Heart right ventricle (tissue), 16 donors: ENCODE measurements around the gene CDHR5. TPM values are rescaled to one million over a fixed set of nuclear protein-coding genes. Genes with fewer than 3 reads are reported as not detected.

Experiments
- ATAC-seq, 8 donors: fragments of 200-7000 bp; cut with Tn5 transposase; one replicate each; pipeline ENCODE4 v1.9.1; 2020; ENCODE audit warnings: mild to moderate bottlenecking in 8 of 8, moderate library complexity in 8 of 8, moderate number of reproducible peaks in 1 of 8
- DNase-seq, 2 donors: peaks; one replicate each; pipeline ENCODE4 v3.0.0-alpha.2; 2020
- H3K27ac ChIP-seq, 10 donors: fragments of 200-600 bp; sonication (generic) in 2 of 10; one replicate each; pipeline versions ENCODE4 v1.5.0 to v1.8.0; 2020 to 2022; ENCODE audit warnings: mild to moderate bottlenecking in 3 of 10
- H3K27me3 ChIP-seq, 7 donors: fragments of 200-600 bp; one replicate each; pipeline ENCODE4 v1.8.0; 2021 to 2022; ENCODE audit warnings: mild to moderate bottlenecking in 2 of 7
- H3K36me3 ChIP-seq, 9 donors: fragments of 200-600 bp; sonication (generic) in 1 of 9; one replicate each; pipeline versions ENCODE4 v1.5.0 to v1.8.0; 2020 to 2022; ENCODE audit warnings: mild to moderate bottlenecking in 2 of 9
- H3K4me1 ChIP-seq, 9 donors: fragments of 200-600 bp; sonication (generic) in 1 of 9; one replicate each; pipeline versions ENCODE4 v1.5.0 to v1.8.0; 2020 to 2022; ENCODE audit warnings: mild to moderate bottlenecking in 4 of 9
- H3K4me3 ChIP-seq, 10 donors: fragments of 200-600 bp; sonication (generic) in 2 of 10; one replicate each; pipeline versions ENCODE4 v1.5.0 to v1.8.0; 2020 to 2022; ENCODE audit warnings: mild to moderate bottlenecking in 7 of 10, moderate library complexity in 2 of 10
- H3K9me3 ChIP-seq, 11 donors: fragments of 200-600 bp in 10 of 11; sonication (generic) in 2 of 11; one replicate each; pipeline versions ENCODE4 v1.5.0 to v1.8.0; 2013 to 2022; ENCODE audit warnings: mild to moderate bottlenecking in 2 of 11, control low read depth in 1 of 11, moderate library complexity in 1 of 11
- WGBS, 2 donors: extraction: QIAGEN DNeasy Blood & Tissue Kit; methylation state at CpG; one replicate each; pipeline ENCODE4 v1.1.7; 2013; ENCODE audit warnings: inconsistent platforms in 1 of 2; 5-methylcytosine and 5-hydroxymethylcytosine counted together
- intact Hi-C, 10 donors: fragments of 100-400 bp; cut with DNase I; formaldehyde crosslinking; loops; one replicate each; pipeline versions ENCODE4 v1.11.1 to v1.14.2; 2022
- polyA plus RNA-seq, 2 donors: library from polyadenylated mRNA; stranded (reverse); fragments of 200-250 nt; gene quantifications; one replicate each; pipeline ENCODE4 v1.2.3, GENCODE V29; 2013
- total RNA-seq, 10 donors: library from RNA; stranded (reverse); fragmentation: NEBNext Ultra II Directional in 3 of 10; extraction: Animal tissue kit (Norgen Biotek cat#: 25700) in 3 of 10; gene quantifications; one replicate each; pipeline versions ENCODE4 v1.2.1 to v1.2.4, GENCODE V29; 2021 to 2023
- TF ChIP-seq, protein P1 (sequence below), 9 donors: fragments of 200-600 bp; sonication (generic) in 2 of 9; IDR thresholded peaks; one replicate each; pipeline versions ENCODE4 v1.5.0 to v1.8.0; 2021 to 2022; ENCODE audit warnings: antibody characterized with exemption in 9 of 9, mild to moderate bottlenecking in 5 of 9, moderate library complexity in 1 of 9
- donor health status: Arrhythmogenic right ventricular cardiomyopathy.
- donor health status: ischemic (EF 13 %, LVEDD 7.1; RV severe dilation, severe dysfunction).
- donor health status: healthy with polysubstance abuse.
- donor health status: DM: no; HTN: yes; CAD: no.
- donor health status: DM: no; HTN: no; CAD: no.
- donor health status: ischemic (EF 25% LVEDD 6.9; RV normal size, moderate dysfunction).
- donor health status: ischemic (EF 25% LVEDD 5.7; RV mildly dilated, moderate dysfunction).
- donor health status: healthy.
- donor health status: DM: yes; HTN: yes; CAD: no.
- donor health status: Ischemic cardiomyopathy.
- donor health status: ischemic (EF 35%, LVEDD 5.7; RV mildly dilated, moderate dysfunction).
- donor health status: nonischemic (EF 11% LVEDD 7.7; RV severe dilation, severe dysfunction).
- donor health status: DM: yes; HTN: yes; CAD: no.
- donor health status: PGD.
- donor health status: ischemic (EF 29% LVEDD 5.4; RV normal size, mild dysfunction).
- donor health status: nonischemic (EF 23%, LVEDD 6.1; RV moderate dilation, normal function).

Gene CDHR5
- total and polyA plus RNA-seq, 12 donors: not detected

DNA sequence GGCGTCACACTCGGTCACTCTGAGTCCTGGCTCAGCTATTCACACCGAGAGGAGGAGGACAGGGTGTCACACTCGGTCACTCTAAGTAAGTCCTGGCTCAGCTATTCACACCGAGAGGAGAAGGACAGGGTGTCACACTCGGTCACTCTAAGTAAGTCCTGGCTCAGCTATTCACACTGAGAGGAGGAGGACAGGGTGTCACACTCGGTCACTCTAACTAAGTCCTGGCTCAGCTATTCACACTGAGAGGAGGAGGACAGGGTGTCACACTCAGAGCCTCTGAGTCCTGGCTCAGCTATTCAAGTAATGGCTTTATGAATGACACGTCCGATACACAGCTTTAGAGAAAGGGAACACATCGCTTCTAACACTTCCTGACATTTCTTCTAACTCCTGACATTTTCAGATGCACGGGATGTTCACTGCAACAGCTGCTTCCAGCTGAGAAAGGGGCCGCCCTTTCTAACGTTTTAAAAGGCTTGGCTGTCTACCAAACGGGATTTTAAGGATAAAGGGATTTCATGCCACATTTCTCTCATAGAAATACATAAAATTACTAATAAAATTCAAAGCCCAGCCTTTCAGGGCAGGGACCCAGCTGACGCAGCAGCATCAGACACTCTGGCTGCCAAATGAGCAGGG lies 40.4 kb upstream of the CDHR5 start:
- intact Hi-C loops: loop anchor here in 1 of 10 donors (10.0 kb wide), 1 partner anchor 60 kb away; no protein-coding TSS in a partner anchor
- Histone ChIP-seq H3K27me3 (no peaks in the 10 kb centered on the region), H3K4me3 (no peak overlapping the region), H3K27ac (peak overlapping the region in 5 of 10 donors; percentile 10 to 52 (median 44)), H3K36me3 (peaks cover 0 to 76% (median 0%) of the 10 kb centered on the region in 9 donors), H3K4me1 (peaks cover 0 to 23% (median 8%) of the 10 kb centered on the region in 9 donors), H3K9me3 (no peaks in the 10 kb centered on the region)
- no peak for DNase-seq
- TF ChIP-seq, protein P1, sequence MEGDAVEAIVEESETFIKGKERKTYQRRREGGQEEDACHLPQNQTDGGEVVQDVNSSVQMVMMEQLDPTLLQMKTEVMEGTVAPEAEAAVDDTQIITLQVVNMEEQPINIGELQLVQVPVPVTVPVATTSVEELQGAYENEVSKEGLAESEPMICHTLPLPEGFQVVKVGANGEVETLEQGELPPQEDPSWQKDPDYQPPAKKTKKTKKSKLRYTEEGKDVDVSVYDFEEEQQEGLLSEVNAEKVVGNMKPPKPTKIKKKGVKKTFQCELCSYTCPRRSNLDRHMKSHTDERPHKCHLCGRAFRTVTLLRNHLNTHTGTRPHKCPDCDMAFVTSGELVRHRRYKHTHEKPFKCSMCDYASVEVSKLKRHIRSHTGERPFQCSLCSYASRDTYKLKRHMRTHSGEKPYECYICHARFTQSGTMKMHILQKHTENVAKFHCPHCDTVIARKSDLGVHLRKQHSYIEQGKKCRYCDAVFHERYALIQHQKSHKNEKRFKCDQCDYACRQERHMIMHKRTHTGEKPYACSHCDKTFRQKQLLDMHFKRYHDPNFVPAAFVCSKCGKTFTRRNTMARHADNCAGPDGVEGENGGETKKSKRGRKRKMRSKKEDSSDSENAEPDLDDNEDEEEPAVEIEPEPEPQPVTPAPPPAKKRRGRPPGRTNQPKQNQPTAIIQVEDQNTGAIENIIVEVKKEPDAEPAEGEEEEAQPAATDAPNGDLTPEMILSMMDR (IDR thresholded peaks at IDR 0.05): no peak
- peak in 3 of 8 donors; percentile 17 to 39 (median 26) for ATAC-seq
- 77 to 84% methylated on average over 14 of the region's 15 CpGs for WGBS, 2 donors

DNA sequence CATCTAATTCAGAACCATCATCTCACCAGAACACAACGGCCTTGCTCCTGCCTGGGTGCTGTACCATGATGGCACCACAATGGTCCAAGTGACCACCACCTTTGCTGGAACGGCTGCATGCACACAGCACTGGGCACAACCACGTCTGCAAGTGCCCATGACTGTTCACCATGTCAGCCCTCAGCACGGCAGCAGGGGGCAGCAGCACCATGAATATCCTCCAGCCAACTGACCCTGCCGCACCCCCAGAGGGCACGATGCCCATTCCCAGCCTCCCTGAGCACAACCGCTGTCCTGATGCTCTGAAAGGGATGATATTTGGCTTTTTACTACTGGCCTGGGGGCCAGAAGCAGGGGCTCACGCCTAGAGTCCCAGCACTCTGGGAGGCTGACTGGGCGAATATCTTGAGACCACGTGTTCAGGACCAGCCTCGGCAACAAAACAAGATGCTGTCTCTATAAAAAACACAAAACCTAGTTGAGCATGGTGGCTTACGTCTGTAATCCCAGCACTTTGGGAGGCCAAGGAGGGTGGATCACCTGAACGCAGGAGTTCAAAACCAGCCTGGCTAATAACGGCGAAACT lies 38.0 kb upstream of the CDHR5 start:
- 59 to 63% methylated on average over 15 of the region's 15 CpGs for WGBS, 2 donors
- Histone ChIP-seq H3K27me3 (no peaks in the 10 kb centered on the region), H3K36me3 (peaks cover 0 to 80% (median 0%) of the 10 kb centered on the region in 9 donors), H3K27ac (no peak overlapping the region), H3K4me1 (peaks cover 0 to 23% (median 8%) of the 10 kb centered on the region in 9 donors), H3K9me3 (no peaks in the 10 kb centered on the region), H3K4me3 (no peak overlapping the region)
- intact Hi-C loops: loop anchor here (2.0 to 10.0 kb wide), 4 partner anchors 60 to 65 kb away; no protein-coding TSS in a partner anchor
- TF ChIP-seq, protein P1 (IDR thresholded peaks at IDR 0.05): peak in 8 of 9 donors; percentile 61 to 82 (median 75)
- ATAC-seq (peak in 7 of 8 donors; percentile 45 to 80 (median 66)), DNase-seq (peak; percentile 47 to 65)

DNA sequence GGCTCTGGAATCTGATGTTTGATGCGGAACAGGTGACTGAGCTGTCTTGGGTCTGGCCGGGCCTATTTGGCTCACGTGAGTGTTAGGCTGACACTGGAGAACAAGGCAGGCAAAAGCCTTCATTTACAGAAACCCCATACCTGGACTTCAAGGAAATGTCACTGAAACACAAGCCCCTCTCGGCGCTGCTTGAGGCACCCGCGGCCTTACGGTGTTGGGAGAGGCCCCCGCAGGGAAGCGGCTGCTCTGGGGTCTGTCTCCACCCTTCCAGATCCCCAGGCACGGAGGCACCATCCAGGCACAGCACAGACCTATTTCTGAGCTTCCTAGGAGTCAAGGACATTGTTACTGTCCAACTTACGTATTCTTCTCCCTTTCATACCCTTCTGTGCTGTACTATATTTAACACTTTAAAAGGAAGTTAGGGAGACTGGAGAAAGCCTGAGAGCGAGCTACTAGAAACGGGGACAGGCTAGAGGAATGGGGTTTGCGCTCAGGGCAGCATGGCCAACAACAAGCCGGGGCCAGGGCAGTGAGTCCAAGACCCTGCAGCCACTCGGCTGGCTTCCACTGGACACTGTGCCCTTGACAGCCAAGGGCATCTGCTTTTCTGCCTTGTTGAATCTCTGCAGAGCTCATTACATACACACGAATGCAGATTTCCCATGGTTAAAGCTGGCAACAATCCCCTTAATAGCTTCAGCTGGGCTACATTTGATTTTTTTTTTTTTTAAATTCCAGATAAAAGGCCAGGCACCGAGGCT lies 36.1 kb upstream of the CDHR5 start:
- H3K36me3 ChIP-seq: peaks cover 0 to 81% (median 0%) of the 10 kb centered on the region in 9 donors

More for the DNA sequence above, 36.1 kb upstream of the CDHR5 start:
- Histone ChIP-seq H3K27me3 (no peaks in the 10 kb centered on the region), H3K27ac (peak overlapping the region in 1 of 10 donors; percentile 10), H3K4me1 (peaks cover 0 to 19% (median 6%) of the 10 kb centered on the region in 9 donors), H3K4me3 (no peak overlapping the region), H3K9me3 (no peaks in the 10 kb centered on the region)
- TF ChIP-seq, protein P1 (IDR thresholded peaks at IDR 0.05): no peak
- DNase-seq (no peak), ATAC-seq (peak in 2 of 8 donors; percentile 12 to 43)
- intact Hi-C loops: loop anchor here in 7 of 10 donors (5.0 to 10.0 kb wide), 3 partner anchors 61 to 66 kb away; no protein-coding TSS in a partner anchor
- 81 to 83% methylated on average over 19 of the region's 19 CpGs for WGBS, 2 donors
